Renal cortex interstitium (tissue), 15 donors: ENCODE results near the gene PRR9. TPM values are rescaled to one million over a fixed set of nuclear protein-coding genes. Genes with fewer than 3 reads are reported as not detected.
"Not testable (repeated sequence)": the region's sequence is repeated elsewhere in the genome, so short reads cannot be mapped to it uniquely, and the experiment has no call there.

ENCODE experiments used
- DNase-seq, 11 donors: peaks; one replicate each; pipeline ENCODE4 v3.0.0-alpha.2; 2013; ENCODE audit warnings: low read depth in 9 of 11, low spot score in 4 of 11; ENCODE audit errors: extremely low read depth in 1 of 11
- long read RNA-seq, 16 experiments: transcript quantifications; one replicate each; lab custom pipeline, GENCODE V29; 2026
- polyA plus RNA-seq, 3 donors: library from polyadenylated mRNA; unstranded; fragments of 120-200 nt; gene quantifications; one replicate each; pipeline ENCODE4 v1.2.1, GENCODE V29; 2013; ENCODE audit not compliant: insufficient read length in 3 of 3

The PRR9 gene
- not detected for polyA plus RNA-seq
- long read RNA-seq, donor 1, result 0 reads
- long read RNA-seq, donor 2, result 0 reads
- long read RNA-seq, donor 3, result 0 reads
- long read RNA-seq, donor 4, result 0 reads
- long read RNA-seq, donor 5, result 0 reads
- long read RNA-seq, donor 6, result 0 reads
- long read RNA-seq, donor 7, result 0 reads
- long read RNA-seq, donor 8, result 0 reads
- long read RNA-seq, donor 9, result 0 reads
- long read RNA-seq, donor 10, result 0 reads
- long read RNA-seq, donor 11, result 0 reads
- long read RNA-seq, donor 12, result 0 reads
- long read RNA-seq, donor 13, result 0 reads
- long read RNA-seq, donor 14, result 0 reads
- long read RNA-seq, donor 15, result 0 reads
- long read RNA-seq, donor 16, result 0 reads

- DNase-seq, result no peak
Measured at GRCh38 chr1:153217212-153217611, at the start of gene PRR9. TSS of gene PRR9 (plus strand) at chr1:153217584. CDS start at chr1:153218145, 561 bp downstream.

- DNase-seq, result no peak
Measured at GRCh38 chr1:153168686-153169085, 48.7 kb upstream of the PRR9 start.

GRCh38 chr1:153174624-153175023 is 42.8 kb upstream of the PRR9 start:
- DNase-seq, result no peak

GRCh38 chr1:153178922-153179321 is 38.5 kb upstream of the PRR9 start:
- no peak for DNase-seq

GRCh38 chr1:153180556-153180955 is 36.8 kb upstream of the PRR9 start:
- no peak for DNase-seq

- not testable (repeated sequence) for DNase-seq
Measured at GRCh38 chr1:153188301-153188700, 29.1 kb upstream of the PRR9 start.

GRCh38 chr1:153190373-153190772 is 27.0 kb upstream of the PRR9 start:
- DNase-seq, result no peak

- DNase-seq, result peak in 7 of 11 donors; percentile 4 to 19 (median 15)
Measured at GRCh38 chr1:153192697-153193096, 24.7 kb upstream of the PRR9 start.

- no peak for DNase-seq
Measured at GRCh38 chr1:153194331-153195050, 22.9 kb upstream of the PRR9 start.

- no peak for DNase-seq
Measured at GRCh38 chr1:153195216-153195615, 22.2 kb upstream of the PRR9 start.

GRCh38 chr1:153202006-153202405 is 15.4 kb upstream of the PRR9 start:
- DNase-seq, result no peak

- DNase-seq, result no peak
Measured at GRCh38 chr1:153203130-153203529, 14.3 kb upstream of the PRR9 start, which contains the start of gene LELP1. TSS of gene LELP1 (plus strand) at chr1:153203430. CDS start at chr1:153204708, 1,278 bp downstream.

- DNase-seq, result no peak
Measured at GRCh38 chr1:153206631-153207030, 10.8 kb upstream of the PRR9 start.

- DNase-seq, result peak in 3 of 11 donors; percentile 9 to 15 (median 15)
Measured at GRCh38 chr1:153210206-153210605, 7.2 kb upstream of the PRR9 start.

GRCh38 chr1:153212201-153212600 is 5.2 kb upstream of the PRR9 start:
- no peak for DNase-seq

- no peak for DNase-seq
Measured at GRCh38 chr1:153213519-153213918, 3.9 kb upstream of the PRR9 start.

- DNase-seq, result no peak
Measured at GRCh38 chr1:153217744-153218416, 496 bp downstream of the PRR9 start.

GRCh38 chr1:153220606-153221303 is 3.4 kb downstream of the PRR9 start:
- peak in 1 of 11 donors; percentile 15 for DNase-seq
